ENCODE data around the gene KIF2C. TPM values are rescaled to one million over a fixed set of nuclear protein-coding genes. Genes with fewer than 3 reads are reported as not detected.

Gene KIF2C
- total RNA-seq, 1 donor from 2014 or later = 28.7 TPM

DNA sequence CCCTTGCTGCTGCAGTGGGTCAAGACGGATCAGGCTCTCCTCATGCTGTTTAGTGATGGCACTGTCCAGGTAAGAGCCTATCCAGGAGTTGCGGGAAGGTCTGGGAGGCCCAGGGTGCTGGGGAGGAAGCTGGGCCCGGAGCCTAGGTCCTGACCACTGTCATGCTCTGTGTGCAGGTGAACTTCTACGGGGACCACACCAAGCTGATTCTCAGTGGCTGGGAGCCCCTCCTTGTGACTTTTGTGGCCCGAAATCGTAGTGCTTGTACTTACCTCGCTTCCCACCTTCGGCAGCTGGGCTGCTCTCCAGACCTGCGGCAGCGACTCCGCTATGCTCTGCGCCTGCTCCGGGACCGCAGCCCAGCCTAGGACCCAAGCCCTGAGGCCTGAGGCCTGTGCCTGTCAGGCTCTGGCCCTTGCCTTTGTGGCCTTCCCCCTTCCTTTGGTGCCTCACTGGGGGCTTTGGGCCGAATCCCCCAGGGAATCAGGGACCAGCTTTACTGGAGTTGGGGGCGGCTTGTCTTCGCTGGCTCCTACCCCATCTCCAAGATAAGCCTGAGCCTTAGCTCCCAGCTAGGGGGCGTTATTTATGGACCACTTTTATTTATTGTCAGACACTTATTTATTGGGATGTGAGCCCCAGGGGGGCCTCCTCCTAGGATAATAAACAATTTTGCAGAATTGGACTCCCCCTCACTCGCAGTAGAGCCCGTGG lies 65.8 kb downstream of the KIF2C start:
- H3K9me3 Mint-ChIP-seq (ENCODE audit: low read depth) = no peaks in the 10 kb centered on the region
- DNase-seq (ENCODE audit: low spot score, unreplicated experiment) = no peak
- TF ChIP-seq, protein P1, sequence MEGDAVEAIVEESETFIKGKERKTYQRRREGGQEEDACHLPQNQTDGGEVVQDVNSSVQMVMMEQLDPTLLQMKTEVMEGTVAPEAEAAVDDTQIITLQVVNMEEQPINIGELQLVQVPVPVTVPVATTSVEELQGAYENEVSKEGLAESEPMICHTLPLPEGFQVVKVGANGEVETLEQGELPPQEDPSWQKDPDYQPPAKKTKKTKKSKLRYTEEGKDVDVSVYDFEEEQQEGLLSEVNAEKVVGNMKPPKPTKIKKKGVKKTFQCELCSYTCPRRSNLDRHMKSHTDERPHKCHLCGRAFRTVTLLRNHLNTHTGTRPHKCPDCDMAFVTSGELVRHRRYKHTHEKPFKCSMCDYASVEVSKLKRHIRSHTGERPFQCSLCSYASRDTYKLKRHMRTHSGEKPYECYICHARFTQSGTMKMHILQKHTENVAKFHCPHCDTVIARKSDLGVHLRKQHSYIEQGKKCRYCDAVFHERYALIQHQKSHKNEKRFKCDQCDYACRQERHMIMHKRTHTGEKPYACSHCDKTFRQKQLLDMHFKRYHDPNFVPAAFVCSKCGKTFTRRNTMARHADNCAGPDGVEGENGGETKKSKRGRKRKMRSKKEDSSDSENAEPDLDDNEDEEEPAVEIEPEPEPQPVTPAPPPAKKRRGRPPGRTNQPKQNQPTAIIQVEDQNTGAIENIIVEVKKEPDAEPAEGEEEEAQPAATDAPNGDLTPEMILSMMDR (IDR thresholded peaks at IDR 0.05; ENCODE audit: unreplicated experiment) = no peak
- peaks cover 40% of the 10 kb centered on the region for H3K4me1 Mint-ChIP-seq (ENCODE audit: low read depth)
- peaks cover 8% of the 10 kb centered on the region for H3K27me3 Mint-ChIP-seq
- peak overlapping the region; percentile 75 for H3K27ac Mint-ChIP-seq
- peaks cover 7% of the 10 kb centered on the region for H3K36me3 Mint-ChIP-seq (ENCODE audit: insufficient read depth)
- H3K4me3 Mint-ChIP-seq (ENCODE audit: low read depth) = no peak overlapping the region

DNA sequence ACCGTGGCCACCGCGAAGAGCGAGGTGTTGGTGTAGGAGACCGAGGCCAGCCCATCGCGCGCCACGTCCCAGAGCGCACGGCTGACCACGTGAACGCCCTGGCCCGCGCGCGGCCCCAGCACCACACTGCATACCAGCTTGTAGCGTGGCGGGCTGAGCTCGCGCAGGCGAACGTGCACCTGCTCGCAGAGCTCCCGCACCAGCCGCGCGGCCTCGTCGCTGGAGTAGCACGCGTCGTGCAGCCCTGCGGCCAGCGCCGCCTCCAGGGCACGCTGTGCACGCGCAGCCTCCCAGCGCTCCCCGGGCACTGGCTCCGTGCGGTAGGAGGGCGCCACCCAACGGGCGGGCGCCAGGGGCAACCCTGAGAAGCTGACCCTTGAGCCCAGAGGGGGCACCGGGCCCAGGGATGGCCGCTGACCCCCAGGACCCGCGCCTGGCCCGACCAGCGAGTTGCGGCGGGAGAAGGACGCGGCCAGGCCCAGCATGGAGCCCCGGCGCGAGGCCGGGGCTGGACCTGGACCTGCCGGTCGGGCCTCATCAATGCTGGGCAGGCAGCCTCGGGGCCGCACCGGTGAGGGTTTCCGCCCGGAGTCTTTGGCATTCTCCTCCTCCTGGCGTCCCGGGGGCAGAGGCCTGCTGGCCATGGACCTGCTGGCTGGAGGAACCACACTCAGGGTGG lies 66.5 kb downstream of the KIF2C start:
- Mint-ChIP-seq H3K4me1 (ENCODE audit: low read depth) (peaks cover 43% of the 10 kb centered on the region), H3K27ac (peak overlapping the region; percentile 99), H3K27me3 (peaks cover 5% of the 10 kb centered on the region), H3K4me3 (ENCODE audit: low read depth) (no peak overlapping the region), H3K36me3 (ENCODE audit: insufficient read depth) (peaks cover 7% of the 10 kb centered on the region), H3K9me3 (ENCODE audit: low read depth) (no peaks in the 10 kb centered on the region)
- TF ChIP-seq, protein P1 (IDR thresholded peaks at IDR 0.05; ENCODE audit: unreplicated experiment) = no peak
- DNase-seq (ENCODE audit: low spot score, unreplicated experiment) = no peak

GRCh38 chr1:44806704-44807363 lies 67.2 kb downstream of the KIF2C start, which contains the start of gene DYNLT4:
TSS of gene DYNLT4 (minus strand) at chr1:44807351. CDS start at chr1:44806668, 683 bp downstream.
- Mint-ChIP-seq H3K27me3 (peaks cover 4% of the 10 kb centered on the region), H3K4me3 (ENCODE audit: low read depth) (peak within 1 kb of the TSS; percentile 69), H3K9me3 (ENCODE audit: low read depth) (no peaks in the 10 kb centered on the region), H3K27ac (peak within 1 kb of the TSS; percentile 99), H3K36me3 (ENCODE audit: insufficient read depth) (peaks cover 6% of the 10 kb centered on the region), H3K4me1 (ENCODE audit: low read depth) (peaks cover 43% of the 10 kb centered on the region)
- TF ChIP-seq, protein P1 (IDR thresholded peaks at IDR 0.05; ENCODE audit: unreplicated experiment) = no peak
- DNase-seq (ENCODE audit: low spot score, unreplicated experiment) = no peak

DNA sequence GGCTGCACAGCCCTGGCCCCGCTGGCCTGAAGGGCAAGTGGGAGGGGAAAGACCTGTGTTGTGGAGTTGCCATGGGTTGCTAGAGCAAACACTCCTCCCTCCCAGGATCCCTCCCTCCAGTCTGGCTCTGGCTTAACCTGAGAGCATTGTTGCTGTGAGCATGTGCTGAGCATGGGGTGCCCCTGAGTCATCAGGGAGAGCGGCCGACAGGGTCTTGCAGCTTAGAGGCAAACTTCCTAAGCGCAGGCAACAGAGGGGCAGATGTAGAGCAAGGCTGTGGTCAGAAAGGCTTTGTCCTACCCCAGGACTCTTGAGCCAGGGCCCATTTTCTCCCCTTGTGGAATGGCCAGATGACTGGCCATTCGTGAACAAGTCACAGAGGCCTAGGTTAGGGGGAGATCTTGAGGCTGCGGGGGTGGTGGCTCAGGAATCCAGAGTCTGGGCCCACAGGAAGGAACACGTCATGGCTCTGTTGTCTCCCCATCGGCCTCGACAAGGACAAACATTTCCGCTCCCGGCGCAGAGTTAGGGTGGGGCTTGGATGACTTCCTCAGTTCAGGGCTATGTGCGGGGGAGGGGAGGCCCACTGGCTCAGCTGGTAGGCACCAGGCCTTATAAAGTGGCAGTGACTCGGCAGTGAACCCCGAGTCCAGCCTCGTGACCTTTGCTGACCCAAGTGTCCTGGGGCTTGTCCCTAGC lies 67.9 kb downstream of the KIF2C start:
- TF ChIP-seq, protein P1 (IDR thresholded peaks at IDR 0.05; ENCODE audit: unreplicated experiment) = no peak
- DNase-seq (ENCODE audit: low spot score, unreplicated experiment) = peak; percentile 63
- Mint-ChIP-seq H3K27ac (peak overlapping the region; percentile 99), H3K4me3 (ENCODE audit: low read depth) (peak overlapping the region; percentile 54), H3K4me1 (ENCODE audit: low read depth) (peaks cover 39% of the 10 kb centered on the region), H3K36me3 (ENCODE audit: insufficient read depth) (peaks cover 5% of the 10 kb centered on the region), H3K9me3 (ENCODE audit: low read depth) (no peaks in the 10 kb centered on the region), H3K27me3 (no peaks in the 10 kb centered on the region)

Measured in progenitor cell of endocrine pancreas (in vitro differentiated cells).